Measurements from ENCODE around the gene SUPT3H.

GRCh38 chr6:45021676-45022075 is 356.1 kb downstream of the SUPT3H start:
- no peak for TF ChIP-seq CTCF (conservative IDR thresholded peaks at IDR 0.05 in 1 of 2, IDR thresholded peaks at IDR 0.05 in 1 of 2; ENCODE audit: extremely low read depth in 1 of 2, insufficient read depth in 1 of 2, low read depth in 1 of 2, low read length in 2 of 2)
- no peak for TF ChIP-seq EZH2 (IDR thresholded peaks at IDR 0.05; ENCODE audit: borderline replicate concordance, low read length)

All from mammary epithelial cell (primary cell).